HG02678 (cell line): Measurements from ENCODE around the gene MRTFA.

Source experiments
- ATAC-seq: cut with Tn5 transposase; IDR thresholded peaks from one replicate; pipeline ENCODE4 v1.9.1; 2021; ENCODE audit warnings: mild to moderate bottlenecking, moderate library complexity; ENCODE audit not compliant: unreplicated experiment

The MRTFA gene

DNA sequence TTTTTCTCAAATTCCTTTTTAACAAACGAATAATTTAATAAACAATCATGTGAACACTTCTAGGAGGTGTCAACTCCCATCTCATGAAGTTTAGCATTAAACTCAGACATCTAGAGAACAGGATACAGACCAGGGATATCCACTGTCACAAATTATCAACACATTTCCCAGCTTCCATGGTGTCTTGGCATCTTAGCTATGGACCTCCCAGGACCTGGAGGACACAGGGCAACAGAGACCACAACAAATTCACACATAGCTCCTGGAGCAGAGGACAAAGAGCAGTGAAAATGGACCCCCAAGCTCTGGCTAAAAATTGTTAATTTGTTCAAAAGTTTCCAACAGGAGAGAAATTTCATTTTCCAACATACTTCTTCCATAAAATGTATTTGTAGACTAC lies 163.9 kb downstream of the MRTFA start:
- no peak for ATAC-seq

DNA sequence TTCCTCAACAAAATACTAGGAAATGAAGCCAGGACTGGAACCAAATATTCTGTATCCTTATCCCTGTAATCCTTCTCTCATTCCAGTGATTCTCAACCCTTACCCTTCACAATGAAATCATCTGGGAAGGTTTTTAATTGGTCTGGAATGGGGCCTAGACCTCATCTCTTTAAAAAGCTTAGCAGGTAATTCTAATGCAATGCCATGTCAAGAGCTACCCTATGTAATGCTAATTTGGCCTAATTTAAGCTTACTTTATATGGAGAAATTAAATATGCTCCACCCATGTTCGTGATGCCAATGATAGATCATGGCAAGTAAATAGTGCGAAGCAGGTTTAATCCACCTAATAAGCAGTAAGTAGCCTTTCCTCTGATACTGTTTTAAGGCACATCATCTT lies 164.5 kb downstream of the MRTFA start:
- ATAC-seq, result no peak

DNA sequence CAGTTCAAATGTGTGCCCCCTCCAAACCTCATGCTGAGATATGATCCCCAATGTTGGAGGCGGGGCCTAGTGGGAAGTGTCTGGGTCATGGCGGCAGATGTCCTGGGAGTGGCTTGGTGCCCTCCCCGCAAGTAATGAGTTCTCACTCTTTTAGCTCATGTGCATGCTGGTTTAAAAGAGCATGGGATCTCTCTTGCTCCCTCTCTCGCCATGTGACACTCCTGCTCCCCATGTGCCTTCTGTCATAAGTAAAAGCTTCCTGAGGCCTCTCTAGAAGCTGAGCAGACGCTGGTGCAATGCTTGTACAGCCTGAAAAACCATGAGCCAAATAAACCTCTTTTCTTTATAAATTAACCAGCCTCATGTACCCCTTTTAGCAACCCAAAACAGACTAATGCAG lies 167.3 kb downstream of the MRTFA start:
- no peak for ATAC-seq

DNA sequence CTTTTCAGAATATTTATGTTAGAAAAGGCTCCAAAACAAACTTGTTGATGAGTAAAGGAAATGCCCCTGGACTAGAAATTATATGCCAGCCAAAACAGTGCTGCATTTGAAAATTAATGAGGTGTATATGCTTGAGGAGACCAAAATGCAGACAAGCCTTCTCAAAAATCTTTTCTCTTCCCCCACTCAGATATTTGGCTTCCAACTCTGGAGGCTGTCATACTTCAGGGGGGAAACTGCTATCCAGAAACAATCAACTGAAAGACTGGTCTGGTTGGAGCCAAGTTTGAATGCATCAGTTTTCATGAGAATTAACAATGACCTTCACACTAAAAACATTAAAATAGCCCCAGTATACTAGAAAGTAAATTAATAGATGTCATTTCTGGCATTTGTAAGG lies 167.9 kb downstream of the MRTFA start:
- ATAC-seq, result no peak

DNA sequence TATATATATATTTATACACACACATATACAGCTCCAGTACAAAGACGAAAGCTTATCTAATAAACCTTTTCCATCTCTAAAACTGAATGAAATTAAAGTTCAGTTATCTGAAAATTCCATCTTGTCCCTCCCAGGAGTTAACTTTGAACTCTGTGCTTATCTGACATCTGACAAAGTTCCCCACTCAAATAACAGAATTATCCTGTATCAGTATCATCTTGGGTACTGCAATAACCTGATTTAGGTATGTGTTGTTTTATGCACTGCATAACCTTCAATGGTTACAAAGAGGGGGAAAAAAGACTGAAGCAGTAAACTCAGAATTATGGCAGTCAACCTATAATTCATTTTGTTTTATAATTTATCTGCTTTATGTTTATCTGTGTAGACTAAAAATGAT lies 169.5 kb downstream of the MRTFA start:
- ATAC-seq, result no peak

DNA sequence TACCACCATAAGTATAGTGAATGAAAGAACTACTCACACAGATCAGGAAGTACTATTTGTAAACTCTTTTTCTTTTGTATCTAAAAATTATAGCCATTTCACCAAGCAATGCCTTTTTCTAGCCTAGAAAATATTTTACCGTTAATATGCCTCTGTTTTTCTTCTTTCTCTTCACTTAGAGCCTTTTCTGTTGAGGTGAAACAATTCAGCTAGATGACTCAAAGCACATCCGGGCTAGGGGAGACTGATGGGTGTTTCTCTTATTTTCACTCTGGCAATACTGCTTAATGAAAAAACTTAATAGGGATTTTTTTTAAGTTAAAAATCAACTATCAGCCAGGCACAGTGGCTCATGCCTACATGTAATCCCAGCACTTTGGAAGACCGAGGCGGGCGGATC lies 172.8 kb downstream of the MRTFA start:
- no peak for ATAC-seq

DNA sequence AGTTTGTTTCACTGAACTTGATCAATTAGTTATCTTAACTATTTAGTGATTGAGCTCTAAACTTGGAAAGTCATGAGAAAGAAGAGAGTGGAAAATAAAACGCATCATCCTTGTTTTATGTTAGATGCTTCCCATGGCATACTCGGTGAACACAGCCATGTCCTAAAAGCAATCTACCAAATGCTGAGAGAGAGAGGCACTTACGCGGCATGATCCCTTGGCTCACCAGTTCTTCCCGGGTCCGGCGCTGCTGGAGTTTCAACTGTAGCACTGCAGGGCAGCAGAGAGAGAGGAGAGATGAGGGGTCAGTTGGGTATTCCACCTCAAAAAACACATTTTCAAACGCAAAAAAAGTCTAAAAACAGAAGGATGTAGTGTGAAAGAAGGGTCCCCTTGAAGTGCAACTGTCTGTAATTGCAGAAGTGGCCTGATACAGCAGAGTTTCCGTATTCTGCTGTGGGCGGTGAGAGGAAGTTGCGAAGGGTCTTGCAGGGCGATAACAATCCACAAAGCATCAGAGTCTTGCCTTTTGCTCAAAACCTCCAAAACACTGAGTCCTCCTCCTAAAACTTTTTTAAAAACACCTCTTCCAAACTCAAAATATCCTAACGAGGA lies 173.4 kb downstream of the MRTFA start:
- peak; percentile 69 for ATAC-seq

DNA sequence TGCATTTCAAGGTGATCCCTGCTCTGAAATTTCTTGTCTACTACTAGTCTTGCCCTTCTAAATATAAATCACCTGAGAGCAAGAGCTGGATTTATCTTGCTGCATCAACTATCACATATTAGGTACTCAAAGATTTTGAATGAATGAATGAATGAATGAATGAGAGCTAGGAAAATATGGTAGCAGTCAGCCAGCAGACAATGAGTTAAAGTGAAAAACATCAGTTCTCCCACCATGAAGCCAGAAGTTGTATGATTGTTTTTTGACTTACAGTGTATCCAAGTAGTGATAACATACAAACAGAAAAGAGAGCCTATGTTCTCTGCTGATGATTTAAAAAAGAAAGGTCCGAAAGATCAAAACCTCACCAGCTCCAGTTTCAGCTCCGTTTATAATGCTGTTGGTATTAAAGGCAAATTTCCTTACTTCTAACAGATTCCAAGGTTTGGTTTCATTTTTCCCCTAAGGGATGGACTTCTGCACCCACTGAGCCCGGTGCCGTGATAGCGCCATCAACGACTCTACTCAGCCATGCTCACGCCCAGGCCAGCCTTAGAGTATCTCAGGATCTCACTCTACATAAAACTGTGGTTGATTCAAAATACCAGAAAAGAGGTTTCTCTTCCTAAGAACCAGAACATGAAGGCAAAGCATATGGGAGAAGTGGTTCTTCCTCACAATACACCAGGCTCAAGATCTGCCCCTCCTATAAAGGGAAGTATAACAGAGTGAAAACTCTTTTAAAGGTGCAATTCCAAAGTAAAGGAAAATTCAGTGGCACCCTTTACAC lies 174.1 kb downstream of the MRTFA start:
- no peak for ATAC-seq

DNA sequence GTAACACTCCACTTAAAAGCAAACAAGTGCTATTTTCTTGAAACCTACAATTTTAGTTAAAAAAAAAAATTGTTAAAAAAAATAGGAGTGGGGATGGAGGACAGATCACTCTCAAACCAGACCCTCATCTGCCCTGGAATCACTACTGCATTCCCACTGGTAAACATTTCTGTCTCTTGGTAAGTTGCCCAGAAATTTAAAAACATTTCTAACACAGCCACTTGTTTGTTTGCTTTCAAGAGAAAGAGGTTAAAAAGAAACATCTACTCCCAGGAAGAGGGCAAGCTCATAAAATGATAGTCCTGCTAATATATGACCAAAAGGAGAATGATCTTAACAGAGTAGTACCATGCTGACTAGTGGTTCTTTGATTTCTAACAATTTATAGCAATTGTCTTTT lies 182.8 kb downstream of the MRTFA start:
- ATAC-seq, result no peak

DNA sequence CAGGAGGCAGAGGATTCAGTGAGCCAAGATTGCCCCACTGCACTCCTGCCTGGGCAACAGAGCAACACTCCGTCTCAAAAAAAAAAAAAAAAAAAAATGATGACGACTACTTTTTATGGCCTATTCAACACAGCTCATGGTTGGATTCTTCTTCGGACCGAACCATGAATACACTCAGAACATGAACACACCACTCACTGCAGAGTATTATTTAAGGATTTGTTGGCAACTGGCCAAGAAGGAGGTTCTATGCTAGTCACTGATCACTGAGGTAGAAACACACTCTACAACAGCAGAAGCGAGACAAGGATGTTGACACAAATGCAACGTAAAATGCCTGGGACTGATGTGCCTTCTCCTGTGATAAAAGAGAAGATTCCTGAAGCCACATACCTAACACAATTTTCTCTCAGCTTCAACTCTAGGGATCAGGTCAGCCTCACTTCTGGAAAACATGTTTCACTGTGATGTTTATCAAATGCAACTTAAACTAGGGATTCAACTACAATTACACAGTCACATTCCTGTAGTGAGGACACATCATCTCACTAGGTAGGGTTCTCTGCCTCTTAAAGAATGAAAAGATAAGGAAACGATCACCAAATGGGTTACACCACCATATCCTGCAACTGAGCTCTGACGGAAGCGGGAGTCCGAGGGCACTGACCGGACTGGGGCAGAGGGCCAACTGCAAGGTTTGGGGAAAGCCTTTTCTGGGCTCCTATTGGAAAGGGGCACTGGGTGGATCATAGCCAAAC lies 183.6 kb downstream of the MRTFA start:
- no peak for ATAC-seq

DNA sequence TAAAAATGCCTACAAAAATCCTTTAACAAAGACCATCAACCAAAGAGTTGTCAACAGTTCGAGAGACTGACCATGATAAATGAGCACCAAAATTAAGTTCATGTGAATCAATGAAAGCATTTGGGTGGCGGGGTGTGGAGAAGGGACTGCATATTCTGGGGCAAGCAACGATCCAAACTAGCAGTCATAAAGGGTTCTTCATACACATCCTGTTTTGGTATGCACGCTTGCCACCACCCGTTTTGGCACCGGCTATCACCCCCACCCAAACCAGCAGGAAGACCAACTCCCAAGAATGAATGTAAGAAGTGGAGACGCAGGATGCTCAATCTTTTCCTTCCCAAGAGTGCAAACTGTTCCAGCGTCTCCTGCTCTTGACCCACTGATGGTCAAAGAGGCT lies 185.3 kb downstream of the MRTFA start:
- no peak for ATAC-seq

DNA sequence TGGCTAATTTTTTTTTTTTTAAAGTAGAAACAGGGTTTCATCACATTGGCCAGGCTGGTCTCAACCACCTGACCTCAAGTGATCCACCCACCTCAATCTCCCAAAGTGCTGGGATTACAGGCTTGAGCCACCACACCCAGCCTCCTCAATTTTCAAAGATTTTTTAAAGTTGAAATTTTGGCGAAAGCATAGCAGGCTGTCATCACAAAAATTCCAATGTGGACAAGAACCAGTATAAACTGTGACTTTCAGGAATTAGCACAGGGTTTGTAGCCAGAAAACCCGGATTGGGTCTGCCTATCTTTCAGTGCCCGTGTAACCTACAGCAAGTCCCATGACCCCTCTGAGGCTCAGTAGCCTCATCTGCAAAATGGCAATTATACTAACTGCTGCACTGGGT lies 185.9 kb downstream of the MRTFA start:
- no peak for ATAC-seq

DNA sequence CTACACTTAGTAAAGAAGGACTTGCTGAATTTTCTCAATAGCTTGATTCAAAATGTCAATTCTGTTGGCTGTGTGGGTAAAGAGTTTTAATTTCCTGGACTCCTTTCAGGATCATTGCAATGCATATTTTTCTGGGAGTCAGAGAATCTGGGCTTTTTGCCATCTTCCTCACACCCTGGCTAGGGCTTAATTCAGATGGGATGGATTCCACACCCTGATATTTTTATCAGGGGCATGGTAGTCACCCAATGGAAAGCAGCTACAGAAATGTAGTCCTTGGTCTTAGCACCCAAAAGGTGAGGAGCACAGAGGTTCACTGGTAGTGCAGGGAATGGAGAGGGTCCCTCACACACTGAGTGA lies 186.9 kb downstream of the MRTFA start:
- ATAC-seq, result no peak

DNA sequence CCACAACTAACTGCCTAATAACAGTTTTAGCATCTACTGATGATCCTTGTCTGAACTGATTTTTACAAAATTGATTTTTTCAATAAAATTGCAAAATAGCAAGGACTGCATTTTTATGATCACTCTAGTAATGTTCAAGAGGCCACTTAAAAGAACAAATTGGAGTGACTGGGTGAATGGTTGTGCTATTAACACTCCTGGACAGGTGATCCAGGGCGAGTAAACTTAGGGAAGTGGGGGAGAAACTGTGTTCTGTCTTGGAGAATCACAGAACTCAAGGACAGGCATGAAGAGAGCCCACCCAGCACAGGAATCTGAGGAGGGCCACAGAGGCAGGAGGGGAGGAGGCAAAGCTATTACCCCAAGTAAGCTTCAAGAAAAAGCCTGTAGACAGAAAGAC lies 190.3 kb downstream of the MRTFA start:
- no peak for ATAC-seq

DNA sequence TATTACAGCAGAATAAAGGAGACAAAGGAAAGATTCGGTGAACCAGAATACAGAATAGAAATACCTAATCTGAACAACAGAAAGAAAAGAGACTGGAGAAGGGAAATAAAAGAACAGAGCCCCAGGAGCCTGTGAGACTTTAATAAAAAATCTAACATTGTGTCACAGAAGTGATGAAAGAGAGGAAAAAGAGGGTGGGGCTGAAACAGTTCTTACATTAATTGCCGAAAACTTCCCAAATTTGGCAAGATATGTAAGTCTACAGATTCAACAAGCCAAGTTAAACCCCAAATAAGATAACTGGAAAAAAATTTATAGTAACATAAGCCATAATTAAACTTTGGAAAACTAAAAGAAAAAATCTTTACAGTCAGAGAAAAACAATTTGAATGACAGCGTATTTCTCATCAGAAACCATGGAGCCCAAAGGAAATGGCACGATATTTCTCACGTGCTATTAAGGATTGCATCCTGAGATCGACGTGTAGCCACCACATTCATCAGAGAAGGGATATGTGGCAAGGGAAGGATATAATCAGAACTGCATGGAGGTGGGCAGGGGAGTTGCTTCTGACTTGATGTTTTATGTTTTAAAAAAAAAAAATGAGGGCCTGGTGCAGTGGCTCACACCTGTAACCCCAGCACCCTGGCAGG lies 192.2 kb downstream of the MRTFA start:
- no peak for ATAC-seq

DNA sequence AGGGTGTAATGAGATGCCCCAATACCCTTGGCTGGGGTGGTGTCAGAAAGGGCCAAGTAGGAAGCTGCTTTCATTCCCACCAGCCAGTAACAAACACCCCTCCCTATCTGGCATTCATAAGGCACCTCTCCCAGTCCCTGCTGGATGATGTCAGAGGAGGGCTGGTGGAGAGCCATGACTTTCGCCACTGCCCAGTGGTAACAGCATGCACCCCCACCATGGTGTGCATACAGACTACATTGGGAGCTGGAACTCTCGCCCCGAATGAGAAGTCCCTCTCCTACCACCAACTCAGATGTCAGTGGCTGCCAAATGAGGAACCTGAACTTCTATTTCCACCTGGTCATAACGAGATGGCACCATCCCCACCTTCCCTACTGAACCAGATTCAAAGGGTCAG lies 192.8 kb downstream of the MRTFA start:
- ATAC-seq, result no peak

DNA sequence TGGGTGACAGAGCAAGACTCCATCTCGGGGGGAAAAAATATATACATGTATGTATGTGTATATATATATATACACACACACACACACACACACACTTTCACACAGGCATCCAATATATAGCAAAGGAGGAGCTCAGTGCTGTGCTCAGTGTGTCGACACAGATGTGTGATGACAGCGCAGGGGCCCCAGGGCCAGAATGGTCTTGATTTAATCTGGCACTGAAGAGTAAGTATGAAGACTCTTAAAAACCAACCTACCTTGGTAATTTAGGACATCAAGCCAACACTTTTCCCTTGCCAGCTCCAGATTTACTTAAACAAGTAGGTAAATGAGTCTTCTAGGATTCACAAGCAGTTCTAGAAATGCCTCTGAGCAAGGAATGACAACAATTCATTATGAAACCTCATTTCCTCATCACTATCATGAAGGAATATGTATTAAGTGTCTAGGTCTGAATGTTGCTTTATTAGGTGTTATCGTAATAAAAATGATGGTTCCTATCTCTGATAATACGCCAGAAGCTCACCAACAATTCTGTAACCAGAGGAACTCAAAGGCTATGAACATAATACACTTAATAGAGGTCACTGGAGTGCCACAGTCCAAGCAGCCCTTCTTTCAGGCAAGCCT lies 194.6 kb downstream of the MRTFA start:
- ATAC-seq, result no peak

DNA sequence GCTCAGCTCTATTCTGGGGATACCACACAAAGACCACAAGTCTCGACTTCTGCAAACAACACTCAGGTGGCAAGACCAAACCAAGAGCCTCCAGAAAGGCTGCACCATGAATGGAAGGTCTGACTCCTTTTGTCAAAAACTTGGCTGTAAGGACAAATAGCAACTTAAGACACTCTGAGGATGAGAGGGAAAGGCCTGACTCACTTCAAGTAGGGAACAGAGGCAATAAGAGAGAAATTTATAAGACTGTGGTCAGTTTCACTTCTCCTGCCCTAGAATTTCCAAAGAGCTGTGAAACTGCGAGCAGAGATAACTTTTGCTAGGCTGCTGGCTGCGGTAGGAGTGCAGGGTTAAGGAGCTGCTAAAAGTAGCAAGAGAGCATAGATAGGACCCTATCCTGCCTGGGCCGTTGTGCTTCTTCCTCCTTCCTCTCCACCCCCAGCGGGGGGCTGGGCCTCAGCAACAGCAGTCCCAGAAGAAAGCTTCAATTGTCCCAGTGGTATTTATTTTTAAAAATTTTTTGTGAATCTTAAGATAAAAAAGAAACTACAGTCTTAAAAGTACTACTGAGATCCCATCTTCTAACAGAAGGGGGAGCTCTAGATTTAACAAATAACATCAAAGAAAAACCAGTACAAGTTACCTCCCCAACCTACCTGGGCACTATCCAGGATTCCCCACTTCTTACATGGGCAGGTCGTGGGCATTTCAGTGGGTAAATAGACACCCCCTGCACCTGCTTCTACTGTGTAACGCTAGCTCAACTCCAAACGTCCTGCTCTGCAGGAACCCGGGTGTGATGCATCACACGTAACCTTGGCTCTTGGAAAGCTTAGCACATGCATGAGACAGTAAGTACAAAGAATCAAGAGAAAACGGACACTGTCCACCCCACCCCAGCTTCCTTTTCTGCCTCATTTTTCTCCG lies 199.8 kb downstream of the MRTFA start:
- ATAC-seq, result peak; percentile 70

DNA sequence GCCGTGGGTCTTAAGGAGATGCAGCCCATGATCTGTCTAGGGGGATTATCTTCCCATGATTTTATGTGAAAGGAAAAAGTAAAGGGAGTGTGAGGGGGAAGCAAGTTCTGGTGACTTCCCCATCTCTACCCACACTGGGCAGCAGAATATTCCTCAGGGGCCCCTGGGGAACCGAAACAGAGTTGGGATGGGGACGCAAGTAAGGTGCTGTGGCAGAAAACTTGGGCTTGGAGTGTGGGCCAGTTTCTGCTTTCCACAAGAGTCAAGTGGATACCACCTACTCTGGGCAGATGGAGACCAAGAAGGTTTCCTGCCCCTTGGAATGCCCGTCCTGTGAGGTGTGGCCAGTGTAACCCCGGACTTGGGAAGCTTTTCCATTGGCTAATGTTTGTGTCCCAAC lies 201.8 kb downstream of the MRTFA start:
- ATAC-seq, result no peak

DNA sequence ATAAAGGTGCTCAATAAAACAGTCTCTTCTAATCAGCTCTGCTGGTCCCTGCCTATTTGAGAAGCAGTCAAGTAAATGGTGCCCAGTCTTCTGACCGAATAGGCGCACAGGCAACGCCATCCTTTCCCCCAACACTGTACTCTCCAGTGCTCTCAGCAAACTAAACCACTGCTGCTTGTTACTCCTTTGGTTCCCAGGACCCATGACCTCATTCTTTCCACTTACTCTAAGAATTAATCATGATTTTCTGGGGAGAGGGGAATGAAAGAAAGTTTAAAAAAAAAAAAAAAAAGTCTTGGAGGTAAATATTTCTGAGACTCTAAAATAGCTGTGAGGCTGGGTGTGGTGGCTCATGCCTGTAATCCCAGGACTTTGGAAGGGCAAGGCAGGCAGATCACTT lies 202.4 kb downstream of the MRTFA start:
- ATAC-seq, result no peak
